HEK293T (cell line): ENCODE data around the gene SLC27A2.

ENCODE experiments used
- CTCF ChIA-PET: fragments of 350-600 bp; formaldehyde crosslinking; extraction: SDS; loops from one replicate; lab custom pipeline; 2021; ENCODE audit warnings: antibody characterized with exemption, inconsistent platforms; lab: Yijun Ruan, JAX
- POLR2A ChIA-PET: fragments of 350-600 bp; formaldehyde crosslinking; extraction: SDS; loops from one replicate; lab custom pipeline; 2020; ENCODE audit warnings: antibody characterized with exemption, inconsistent platforms; lab: Yijun Ruan, JAX
- DNase-seq: peaks from one replicate; pipeline ENCODE4 v3.0.0; 2012; ENCODE audit warnings: mixed read lengths; ENCODE audit errors: extremely low spot score
- ARNT ChIP-seq: fragments of 450-650 bp; IDR thresholded peaks from 2 replicates; pipeline ENCODE4 v1.6.1; 2017; ENCODE audit warnings: mild to moderate bottlenecking
- BHLHE40 ChIP-seq: fragments of 450-650 bp; IDR thresholded peaks from 2 replicates; pipeline ENCODE4 v1.6.1; 2016; ENCODE audit warnings: mild to moderate bottlenecking, moderate library complexity, borderline replicate concordance
- CTBP1 ChIP-seq: fragments of 450-650 bp; IDR thresholded peaks from 2 replicates; pipeline ENCODE4 v1.6.1; 2016; ENCODE audit warnings: borderline replicate concordance
- ELF4 ChIP-seq: fragments of 450-650 bp; IDR thresholded peaks from 2 replicates; pipeline ENCODE4 v1.6.1; 2017; ENCODE audit warnings: antibody characterized with exemption
- FOXA1 ChIP-seq: fragments of 450-650 bp; IDR thresholded peaks from 2 replicates; pipeline ENCODE4 v1.6.1; 2016; ENCODE audit warnings: mild to moderate bottlenecking
- FOXK2 ChIP-seq: fragments of 450-650 bp; IDR thresholded peaks from 2 replicates; pipeline ENCODE4 v1.6.1; 2016; ENCODE audit warnings: mild to moderate bottlenecking
- FOXM1 ChIP-seq: fragments of 450-650 bp; IDR thresholded peaks from 2 replicates; pipeline ENCODE4 v1.6.1; 2017; ENCODE audit warnings: mild to moderate bottlenecking, borderline replicate concordance
- HDGF ChIP-seq: fragments of 450-650 bp; IDR thresholded peaks from 2 replicates; pipeline ENCODE4 v1.6.1; 2017; ENCODE audit warnings: antibody characterized with exemption, borderline replicate concordance
- L3MBTL2 ChIP-seq: fragments of 450-650 bp; conservative IDR thresholded peaks from 2 replicates; pipeline ENCODE4 v1.6.1; 2016; ENCODE audit warnings: mild to moderate bottlenecking
- LEF1 ChIP-seq: fragments of 450-650 bp; IDR thresholded peaks from 2 replicates; pipeline ENCODE4 v1.6.1; 2017; ENCODE audit warnings: mild to moderate bottlenecking, borderline replicate concordance
- NFRKB ChIP-seq: fragments of 450-650 bp; IDR thresholded peaks from 2 replicates; pipeline ENCODE4 v1.6.1; 2016; ENCODE audit warnings: mild to moderate bottlenecking, moderate library complexity
- PKNOX1 ChIP-seq: fragments of 450-650 bp; IDR thresholded peaks from 2 replicates; pipeline ENCODE4 v1.6.1; 2016
- SP1 ChIP-seq: fragments of 450-650 bp; IDR thresholded peaks from 2 replicates; pipeline ENCODE4 v1.6.1; 2017
- SUZ12 ChIP-seq: fragments of 450-650 bp; IDR thresholded peaks from 2 replicates; pipeline ENCODE4 v1.6.1; 2016; ENCODE audit warnings: mild to moderate bottlenecking
- TARDBP ChIP-seq: fragments of 450-650 bp; IDR thresholded peaks from 2 replicates; pipeline ENCODE4 v1.6.1; 2016
- ZNF384 ChIP-seq: fragments of 450-650 bp; IDR thresholded peaks from 2 replicates; pipeline ENCODE4 v1.6.1; 2016

Gene SLC27A2

DNA sequence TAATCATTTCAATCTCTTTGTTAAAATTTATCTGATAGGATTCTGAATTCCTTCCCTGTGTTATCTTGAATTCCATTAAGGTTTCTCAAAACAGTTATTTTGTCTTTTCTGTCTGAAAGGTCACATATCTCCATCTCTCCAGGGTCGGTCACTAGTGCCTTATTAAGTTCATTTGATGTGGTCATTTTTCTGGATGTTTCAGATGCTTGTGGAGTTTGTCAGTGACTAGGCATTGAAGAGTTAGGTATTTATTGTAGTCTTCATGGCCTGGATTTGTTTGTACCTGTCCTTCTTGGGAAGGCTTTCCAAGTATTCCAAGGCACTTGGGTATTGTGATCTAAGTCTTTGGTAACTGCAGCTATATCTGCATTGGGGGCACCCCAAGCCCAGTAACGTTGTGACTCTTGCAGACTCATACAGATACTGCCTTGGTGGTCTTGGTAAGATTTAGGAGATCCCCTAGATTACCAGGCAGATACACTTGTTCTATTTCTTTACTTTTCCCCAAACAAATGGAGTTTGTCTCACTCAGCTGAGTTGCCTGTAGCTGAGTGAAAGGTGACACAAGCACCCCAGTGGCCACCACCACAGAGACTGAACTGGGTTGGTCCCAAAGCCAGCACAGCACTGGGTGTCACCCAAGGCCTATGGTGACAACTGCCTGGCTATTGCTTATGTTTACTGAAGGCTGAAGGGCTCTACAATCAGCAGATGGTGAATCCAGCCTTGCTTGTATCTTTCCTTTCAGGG is 18.9 kb upstream of the SLC27A2 start:
- TF ChIP-seq ELF4 = no peak
- ChIA-PET CTCF (no interaction called here), POLR2A (no interaction called here)
- DNase-seq = no peak

GRCh38 chr15:50163719-50164410 is 18.1 kb upstream of the SLC27A2 start:
- no peak for DNase-seq
- ChIA-PET POLR2A (no interaction called here), CTCF (no interaction called here)
- TF ChIP-seq FOXM1 (no peak), FOXK2 (no peak), LEF1 (no peak), ZNF384 (no peak), CTBP1 (no peak), TARDBP (no peak), BHLHE40 (no peak), FOXA1 (no peak), ARNT (no peak), NFRKB (no peak), ELF4 (no peak), L3MBTL2 (no peak), SUZ12 (no peak), PKNOX1 (no peak), HDGF (no peak), SP1 (no peak)

- POLR2A ChIA-PET = no interaction called here
- DNase-seq = no peak
- CTCF ChIA-PET = no interaction called here
- TF ChIP-seq ARNT (no peak), PKNOX1 (no peak), SUZ12 (no peak), TARDBP (no peak), ELF4 (no peak), LEF1 (no peak), NFRKB (no peak), FOXA1 (no peak), BHLHE40 (no peak), FOXM1 (no peak), ZNF384 (no peak), L3MBTL2 (no peak), FOXK2 (no peak), SP1 (no peak), HDGF (no peak), CTBP1 (no peak)
Measured at GRCh38 chr15:50164458-50164857, 17.5 kb upstream of the SLC27A2 start.

DNA sequence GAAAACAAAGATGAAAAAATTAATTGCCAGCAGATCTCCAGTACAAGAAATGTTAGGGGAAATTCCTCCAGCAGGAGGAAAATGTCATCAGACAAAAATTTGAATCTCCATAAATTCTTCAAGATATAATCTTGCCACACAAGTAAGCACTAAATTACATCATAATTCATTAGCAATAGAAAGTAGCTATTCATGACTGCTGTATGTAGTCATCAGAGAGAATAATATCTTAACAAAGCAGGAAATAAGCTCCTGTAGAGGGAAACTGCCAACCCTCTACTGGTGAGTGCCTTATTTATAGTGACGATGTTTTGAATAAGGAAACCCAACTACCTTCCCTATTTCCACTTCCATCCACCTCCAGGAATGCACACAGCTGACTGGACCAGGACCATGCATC is 15.8 kb upstream of the SLC27A2 start:
- TF ChIP-seq SUZ12 (no peak), FOXA1 (no peak), TARDBP (no peak), PKNOX1 (no peak), ELF4 (no peak), CTBP1 (no peak), LEF1 (no peak), L3MBTL2 (no peak), ZNF384 (no peak), FOXM1 (no peak)
- CTCF ChIA-PET = no interaction called here
- DNase-seq = no peak
- POLR2A ChIA-PET = no interaction called here

GRCh38 chr15:50167110-50167509 is 14.9 kb upstream of the SLC27A2 start:
- TF ChIP-seq PKNOX1 (no peak), CTBP1 (no peak), NFRKB (no peak), SP1 (no peak), ELF4 (no peak), L3MBTL2 (no peak), FOXM1 (no peak), FOXK2 (no peak), ZNF384 (no peak)
- ChIA-PET POLR2A (no interaction called here), CTCF (interaction anchor here (0.7 kb wide), 1 partner anchor 126 kb away, joined by 3 read pairs; no protein-coding TSS in a partner anchor)
- DNase-seq = no peak
